ENCODE results near the gene SGK2.

Gene SGK2

GRCh38 chr20:43568706-43569105 is 9.9 kb downstream of the SGK2 start:
- no peak for TF ChIP-seq CTCF (IDR thresholded peaks at IDR 0.05; ENCODE audit: borderline replicate concordance, insufficient read depth, low read depth, low read length)
- H3K4me3 ChIP-seq (ENCODE audit: low read depth, low read length) = no peak overlapping the region

- no peak overlapping the region for H3K4me3 ChIP-seq (ENCODE audit: low read depth, low read length)
- no peak for TF ChIP-seq CTCF (IDR thresholded peaks at IDR 0.05; ENCODE audit: borderline replicate concordance, insufficient read depth, low read depth, low read length)
Measured at GRCh38 chr20:43569282-43569681, 10.5 kb downstream of the SGK2 start.

GRCh38 chr20:43570496-43570895 is 11.7 kb downstream of the SGK2 start:
- no peak for TF ChIP-seq CTCF (IDR thresholded peaks at IDR 0.05; ENCODE audit: borderline replicate concordance, insufficient read depth, low read depth, low read length)
- no peak overlapping the region for H3K4me3 ChIP-seq (ENCODE audit: low read depth, low read length)

GRCh38 chr20:43571310-43571709 is 12.5 kb downstream of the SGK2 start:
- peak; percentile 22; the same call in 1 of the 2 replicates for TF ChIP-seq CTCF (IDR thresholded peaks at IDR 0.05; ENCODE audit: borderline replicate concordance, insufficient read depth, low read depth, low read length)
- H3K4me3 ChIP-seq (ENCODE audit: low read depth, low read length) = no peak overlapping the region

- TF ChIP-seq CTCF (IDR thresholded peaks at IDR 0.05; ENCODE audit: borderline replicate concordance, insufficient read depth, low read depth, low read length) = no peak
Measured at GRCh38 chr20:43571771-43572170, 12.9 kb downstream of the SGK2 start.

GRCh38 chr20:43572891-43573290 is 14.1 kb downstream of the SGK2 start:
- no peak overlapping the region for H3K4me3 ChIP-seq (ENCODE audit: low read depth, low read length)
- no peak for TF ChIP-seq CTCF (IDR thresholded peaks at IDR 0.05; ENCODE audit: borderline replicate concordance, insufficient read depth, low read depth, low read length)

More at GRCh38 chr20:43571771-43572170, 12.9 kb downstream of the SGK2 start:
- no peak overlapping the region for H3K4me3 ChIP-seq (ENCODE audit: low read depth, low read length)

- TF ChIP-seq CTCF (IDR thresholded peaks at IDR 0.05; ENCODE audit: borderline replicate concordance, insufficient read depth, low read depth, low read length) = no peak
- H3K4me3 ChIP-seq (ENCODE audit: low read depth, low read length) = no peak overlapping the region
Measured at GRCh38 chr20:43576108-43576507, 17.3 kb downstream of the SGK2 start.
